OCI-M2 (cell line): ENCODE data around the gene LPCAT3.
"Not testable (repeated sequence)": the region's sequence is repeated elsewhere in the genome, so short reads cannot be mapped to it uniquely, and the experiment has no call there.

Source experiments
- DNase-seq: peaks from one replicate; lab custom pipeline; 2025; ENCODE audit not compliant: unreplicated experiment; lab: John Stamatoyannopoulos, UW

The LPCAT3 gene

DNA sequence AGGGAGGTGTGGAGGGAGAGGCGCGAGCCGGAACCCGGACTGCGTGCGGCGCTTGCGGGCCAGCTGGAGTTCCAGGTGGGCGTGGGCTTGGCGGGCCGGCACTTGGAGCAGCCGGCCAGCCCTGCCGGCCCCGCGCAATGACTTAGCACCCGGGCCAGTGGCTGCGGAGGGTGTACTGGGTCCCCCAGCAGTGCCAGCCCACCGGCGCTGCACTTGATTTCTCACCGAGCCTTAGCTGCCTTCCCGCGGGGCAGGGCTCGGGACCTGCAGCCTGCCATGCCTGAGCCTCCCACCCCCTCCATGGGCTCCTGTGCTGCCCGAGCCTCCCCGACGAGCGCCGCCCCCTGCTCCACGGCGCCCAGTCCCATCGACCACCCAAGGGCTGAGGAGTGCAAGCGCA lies 19.1 kb upstream of the LPCAT3 start:
- not testable (repeated sequence) for DNase-seq

DNA sequence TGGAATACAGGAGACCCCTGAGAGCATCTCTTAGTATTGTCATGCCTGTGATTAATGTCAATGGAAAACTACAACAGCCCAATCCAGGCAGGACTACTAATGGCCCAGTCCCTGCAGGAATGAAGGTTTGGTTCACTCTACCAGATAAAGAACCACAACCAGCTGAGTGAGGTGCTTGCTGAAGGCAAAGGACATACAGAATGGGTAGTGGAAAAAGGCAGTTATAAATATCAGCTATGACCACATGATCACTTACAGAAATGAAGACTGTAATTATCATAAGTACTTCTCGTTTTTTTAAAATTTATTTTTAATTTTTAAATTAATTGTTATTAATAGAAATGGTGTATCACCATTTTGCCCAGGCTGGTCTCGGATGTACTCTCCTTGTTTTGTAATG lies 17.2 kb upstream of the LPCAT3 start:
- no peak for DNase-seq

DNA sequence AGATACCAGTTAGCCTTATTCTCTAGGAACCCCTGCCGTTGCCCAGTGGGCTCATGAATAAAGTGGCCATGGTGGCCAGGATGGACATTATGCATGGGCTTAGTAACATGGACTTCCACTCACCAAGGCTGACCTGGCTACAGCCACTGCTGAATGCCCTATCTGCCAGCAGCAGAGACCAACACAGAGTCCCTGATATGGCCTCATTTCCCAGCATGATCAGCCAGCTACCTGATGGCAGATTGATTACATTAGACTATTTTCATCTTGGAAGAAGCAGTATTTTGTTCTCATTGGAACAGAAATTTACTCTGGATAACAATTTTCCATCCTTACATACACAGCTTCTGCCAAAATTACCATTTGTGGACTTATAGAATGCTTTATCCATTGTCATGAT lies 16.2 kb upstream of the LPCAT3 start:
- no peak for DNase-seq

DNA sequence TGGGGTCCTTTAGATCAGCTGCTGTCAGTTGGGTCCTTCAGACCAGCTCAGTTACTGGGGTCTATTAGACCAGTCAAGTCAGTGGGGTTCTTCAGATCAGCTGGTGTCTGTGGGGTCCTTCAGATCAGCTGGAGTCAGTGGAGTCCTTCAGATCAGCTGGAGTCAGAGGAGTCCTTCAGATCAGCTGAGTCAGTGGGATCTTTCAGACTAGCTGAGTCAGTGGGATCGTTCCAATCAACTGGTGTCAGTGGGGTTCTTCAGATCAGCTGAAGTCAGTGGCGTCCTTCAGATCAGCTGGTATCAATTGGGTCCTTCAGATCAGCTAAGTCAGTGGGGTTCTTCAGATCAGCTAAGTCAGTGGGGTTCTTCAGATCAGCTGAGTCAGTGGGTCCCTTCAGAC lies 14.7 kb upstream of the LPCAT3 start:
- DNase-seq, result no peak

DNA sequence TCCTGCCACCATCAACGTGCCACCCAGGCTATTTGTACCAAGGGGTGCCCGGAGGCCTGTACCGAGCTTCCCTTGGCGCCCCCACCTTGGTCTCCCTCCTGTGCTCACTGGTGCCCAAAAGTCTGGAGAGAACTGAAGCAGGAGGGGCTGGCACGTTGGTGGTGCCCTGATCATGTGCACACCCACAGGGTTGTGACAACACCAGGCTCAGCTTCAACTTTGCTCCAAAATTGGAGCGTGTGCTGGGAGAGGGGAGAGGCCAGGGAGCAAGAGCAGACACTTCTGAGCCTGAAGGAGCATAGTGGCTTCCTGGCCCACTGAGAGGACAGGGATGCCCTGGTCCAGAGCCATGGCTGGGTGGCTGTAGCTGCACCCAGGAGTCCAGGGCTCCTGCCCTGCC lies 13.0 kb upstream of the LPCAT3 start:
- no peak for DNase-seq

DNA sequence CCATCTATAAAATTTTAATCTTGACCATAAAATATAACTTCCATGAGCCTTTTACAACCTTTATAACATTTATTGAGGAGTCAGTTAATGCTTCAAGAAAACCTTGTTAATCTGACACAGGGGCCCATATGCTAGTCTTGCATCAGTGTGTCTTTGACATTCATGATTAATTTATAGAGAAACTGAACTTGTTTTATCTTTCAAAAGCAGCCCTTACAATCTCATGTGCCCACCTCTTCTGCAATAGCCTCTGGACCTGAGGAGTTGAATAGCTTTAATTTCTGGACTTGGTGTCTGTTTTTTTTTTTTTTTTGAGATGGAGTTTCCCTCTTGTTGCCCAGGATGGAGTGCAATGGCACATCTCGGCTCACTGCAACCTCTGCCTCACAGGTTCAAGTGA lies 8.6 kb upstream of the LPCAT3 start:
- no peak for DNase-seq

DNA sequence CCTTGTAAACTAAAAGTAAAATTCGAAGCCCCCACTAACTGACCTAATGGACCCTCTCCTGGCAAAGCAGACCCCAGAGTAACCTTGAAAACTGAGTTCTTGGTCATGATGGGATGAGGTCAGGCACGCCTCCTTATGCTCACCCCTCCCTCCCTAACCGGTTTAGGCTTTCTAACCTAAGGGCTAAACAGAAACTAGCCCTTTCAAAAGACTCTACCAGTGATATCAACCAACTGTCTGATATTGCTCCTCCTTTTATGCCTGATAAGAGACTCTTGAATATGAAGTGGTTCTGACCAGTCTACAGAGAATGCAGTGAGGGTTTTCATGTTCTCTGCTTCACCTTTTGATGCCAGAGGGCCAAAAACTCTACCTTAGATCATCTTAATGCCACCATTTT lies 4.8 kb upstream of the LPCAT3 start:
- DNase-seq, result no peak

DNA sequence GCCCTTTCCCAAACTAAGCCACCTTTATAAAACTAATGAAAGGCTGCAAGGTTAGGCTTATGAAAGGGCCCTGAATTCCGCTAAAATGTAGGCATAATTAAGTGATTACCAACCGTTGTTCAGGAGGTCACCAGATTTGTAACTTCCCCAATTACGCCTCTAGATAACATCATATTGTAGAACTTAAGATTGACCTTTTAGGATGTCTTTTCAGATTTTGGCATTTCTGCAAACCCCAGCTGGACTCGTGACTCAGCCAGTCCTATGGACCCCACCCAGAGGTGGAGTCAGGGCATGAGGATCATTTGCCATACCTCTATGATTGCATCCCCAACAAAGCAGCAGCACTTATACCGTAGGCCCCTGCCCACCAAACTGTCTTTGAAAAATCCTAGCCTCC lies 3.7 kb upstream of the LPCAT3 start:
- DNase-seq, result no peak

DNA sequence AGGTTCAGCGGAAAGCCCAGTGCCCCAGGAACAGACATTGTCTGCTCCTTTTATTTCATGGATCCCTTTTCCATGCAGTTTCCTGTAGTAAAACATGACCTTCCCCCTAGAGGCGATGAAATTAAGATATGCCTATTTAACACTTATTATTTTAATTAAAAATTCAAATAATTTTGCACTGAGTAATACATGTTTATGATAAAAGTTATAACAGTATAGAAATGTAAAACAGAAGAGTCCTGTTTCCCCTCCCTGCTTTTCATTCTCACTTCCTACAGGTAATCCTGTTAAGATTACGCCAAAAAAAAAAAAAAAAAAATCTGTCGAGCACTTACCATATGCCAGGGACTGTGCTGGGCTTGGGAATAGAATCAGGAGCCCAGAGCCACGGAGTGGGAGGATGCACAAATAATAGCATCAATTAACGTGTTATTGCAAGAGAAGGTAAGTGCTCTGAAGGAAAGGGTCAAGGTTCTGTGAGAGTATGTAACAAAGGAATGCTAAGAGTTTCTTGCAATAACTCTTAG lies 830 bp upstream of the LPCAT3 start:
- no peak for DNase-seq

DNA sequence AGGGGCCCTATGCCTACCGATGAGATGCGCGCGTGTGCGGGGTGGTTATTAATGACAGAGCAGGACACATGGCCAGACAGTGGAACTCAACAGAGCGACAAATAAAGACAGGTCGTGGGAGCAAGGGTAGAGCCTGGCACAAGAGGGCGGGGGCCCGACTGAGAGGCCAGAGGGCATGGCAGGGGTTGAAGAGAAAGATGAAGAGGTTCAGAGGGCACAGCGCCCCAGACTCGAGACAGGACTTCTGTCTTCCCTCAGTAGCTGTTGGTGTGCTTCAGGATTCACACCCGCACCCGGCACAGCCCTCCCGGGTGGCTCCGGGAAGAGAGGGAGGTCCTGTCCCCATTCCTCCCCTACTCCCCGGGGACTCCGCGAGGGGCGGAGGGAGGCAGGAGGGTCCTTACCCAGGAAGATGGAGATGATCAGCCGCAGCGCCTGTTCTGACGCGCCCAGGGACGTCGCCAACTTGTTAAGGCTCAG lies 366 bp downstream of the LPCAT3 start:
- no peak for DNase-seq

DNA sequence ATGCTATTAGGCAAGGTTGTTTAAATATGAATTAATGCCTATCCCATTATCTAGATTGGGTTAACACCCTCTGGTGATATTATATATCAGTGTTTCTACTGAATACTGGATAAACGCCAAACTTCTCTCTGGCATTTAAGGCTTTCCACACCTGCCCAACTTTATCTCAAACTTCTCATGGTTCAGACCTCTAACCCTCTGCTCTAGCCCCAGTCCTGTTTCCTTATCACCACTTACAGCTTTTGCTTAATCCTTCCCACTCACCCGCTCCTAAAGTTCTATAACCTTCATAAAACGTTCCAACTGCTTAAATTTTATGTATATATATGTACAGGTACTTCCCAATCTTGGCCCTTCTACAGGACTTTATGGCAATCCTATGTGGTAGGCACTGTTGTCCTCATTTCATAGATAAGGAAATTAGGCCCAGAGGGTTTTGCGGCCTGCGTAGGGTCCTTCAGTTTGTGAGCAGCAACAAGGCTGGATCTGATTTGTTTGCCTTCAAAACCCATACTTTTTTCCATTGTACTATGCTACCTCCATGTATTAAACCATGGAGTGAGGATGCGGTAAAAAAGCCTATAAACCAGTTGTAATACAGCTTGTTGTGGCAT lies 1.2 kb downstream of the LPCAT3 start:
- no peak for DNase-seq

DNA sequence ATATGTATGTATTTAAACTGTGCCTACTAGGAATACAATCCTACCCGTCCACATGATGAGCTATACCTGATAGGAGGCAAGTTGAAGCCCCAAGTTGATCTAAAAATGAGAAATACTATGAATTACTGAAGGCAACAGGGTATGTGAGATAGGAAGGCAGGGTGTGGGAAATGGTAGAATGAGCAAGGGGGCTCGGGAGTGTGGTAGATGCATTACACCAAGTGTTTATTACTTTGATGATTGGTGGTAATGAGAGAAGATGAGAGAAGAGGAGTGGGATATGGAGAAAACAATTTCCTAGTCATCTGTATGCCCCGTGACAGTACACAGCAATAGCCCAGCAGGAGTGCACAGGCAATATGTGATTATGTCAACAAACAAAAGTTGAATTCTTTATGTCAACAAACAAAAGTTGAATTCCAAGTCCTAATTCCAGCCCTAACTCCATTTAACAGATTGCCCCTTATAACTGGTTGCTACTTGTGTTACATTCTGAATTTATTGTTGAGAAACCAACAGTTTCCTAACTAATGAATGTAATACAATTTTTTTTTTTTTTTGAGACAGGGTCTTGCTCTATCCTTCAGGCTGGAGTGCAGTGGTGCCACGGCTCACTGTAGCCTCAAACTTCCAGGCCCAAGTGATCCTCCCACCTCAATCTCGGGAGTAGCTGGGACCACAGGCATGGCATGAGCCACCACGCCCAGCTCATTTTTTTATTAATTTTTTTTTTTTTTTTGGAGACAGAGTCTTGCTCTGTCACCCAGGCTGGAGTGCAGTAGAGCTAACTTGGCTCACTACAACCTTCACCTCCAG lies 2.5 kb downstream of the LPCAT3 start:
- DNase-seq, result no peak

DNA sequence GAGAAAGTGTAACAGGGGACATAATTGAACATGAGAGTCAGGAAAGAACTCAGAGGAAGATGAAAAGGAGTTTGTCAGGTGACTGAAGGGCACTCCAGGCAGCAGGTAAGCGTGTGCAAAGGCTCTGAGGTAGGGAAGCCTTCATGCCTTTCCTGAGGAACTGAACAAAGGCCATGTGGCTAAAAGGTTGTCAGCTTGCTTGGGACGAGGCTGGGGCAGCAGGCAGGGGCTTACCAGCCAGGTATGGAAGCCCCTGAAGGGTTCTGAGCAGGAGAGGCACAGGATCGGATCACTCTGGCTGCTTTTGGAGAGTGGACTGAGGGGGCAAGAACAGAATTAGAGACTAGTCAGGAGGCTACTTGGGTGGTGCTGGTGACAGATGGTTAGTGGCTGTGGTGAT lies 5.2 kb downstream of the LPCAT3 start:
- no peak for DNase-seq

DNA sequence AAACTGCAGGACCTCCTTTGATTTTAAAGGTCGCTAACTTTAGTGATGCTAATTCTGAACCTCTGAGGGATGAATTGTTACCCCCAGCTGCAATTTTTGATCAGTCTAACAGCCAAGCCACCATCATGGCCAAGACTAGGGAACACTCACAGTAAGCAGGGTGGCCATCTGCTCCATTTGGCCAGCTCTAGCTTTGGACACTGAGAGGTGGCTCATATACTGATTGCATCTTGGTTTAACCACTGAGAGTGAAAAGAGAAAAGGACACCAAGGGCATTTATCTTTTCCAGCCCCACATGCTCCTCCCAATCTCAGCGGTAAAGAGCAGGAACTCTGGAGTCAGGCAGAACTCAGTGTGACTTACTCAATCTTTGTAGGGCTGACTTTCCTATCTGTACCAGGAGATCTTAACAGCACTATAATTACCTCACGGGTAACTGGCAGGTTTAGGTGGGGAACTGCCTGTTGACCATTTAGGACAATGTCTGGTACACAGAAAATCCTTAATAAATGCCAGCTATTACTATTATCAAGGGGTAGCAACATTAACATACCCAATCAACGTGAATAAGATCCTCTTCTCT lies 6.2 kb downstream of the LPCAT3 start:
- no peak for DNase-seq

DNA sequence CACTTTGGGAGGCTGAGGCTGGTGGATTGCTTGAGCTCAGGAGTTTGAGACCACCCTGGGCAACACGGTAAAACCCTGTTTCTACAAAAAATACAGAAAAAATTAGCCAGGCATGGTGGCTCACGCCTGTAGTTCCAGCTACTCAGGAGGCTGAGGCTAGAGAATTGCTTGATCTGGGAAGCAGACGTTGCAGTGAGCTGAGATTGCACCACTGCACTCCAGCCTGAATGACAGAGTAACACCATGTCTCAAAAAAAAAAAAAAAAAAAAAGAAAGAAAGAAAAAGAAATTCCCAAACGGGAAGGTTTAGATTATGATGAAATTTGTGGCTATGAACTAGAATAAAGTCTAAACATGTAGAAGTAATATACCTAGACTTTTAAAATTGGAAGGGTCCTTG lies 6.9 kb downstream of the LPCAT3 start:
- DNase-seq, result not testable (repeated sequence)

DNA sequence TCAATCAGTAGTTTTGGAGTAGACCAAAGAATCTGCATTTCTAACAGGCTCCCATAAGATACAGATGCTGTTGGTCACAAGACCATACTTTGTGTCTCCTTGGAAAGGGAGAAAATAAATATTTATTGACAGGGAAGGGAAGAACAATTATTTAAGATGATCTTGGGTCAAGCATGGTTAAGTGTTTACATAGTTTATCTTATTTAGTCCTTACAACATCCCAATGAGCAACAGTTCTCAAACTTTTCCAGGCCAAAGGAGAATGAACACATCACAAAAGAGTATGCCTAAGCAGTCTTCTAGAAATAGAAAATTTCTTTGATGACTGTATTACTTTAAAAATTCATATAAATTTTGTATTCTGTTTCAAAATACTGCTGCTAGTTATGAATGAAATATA lies 8.8 kb downstream of the LPCAT3 start:
- DNase-seq, result no peak

DNA sequence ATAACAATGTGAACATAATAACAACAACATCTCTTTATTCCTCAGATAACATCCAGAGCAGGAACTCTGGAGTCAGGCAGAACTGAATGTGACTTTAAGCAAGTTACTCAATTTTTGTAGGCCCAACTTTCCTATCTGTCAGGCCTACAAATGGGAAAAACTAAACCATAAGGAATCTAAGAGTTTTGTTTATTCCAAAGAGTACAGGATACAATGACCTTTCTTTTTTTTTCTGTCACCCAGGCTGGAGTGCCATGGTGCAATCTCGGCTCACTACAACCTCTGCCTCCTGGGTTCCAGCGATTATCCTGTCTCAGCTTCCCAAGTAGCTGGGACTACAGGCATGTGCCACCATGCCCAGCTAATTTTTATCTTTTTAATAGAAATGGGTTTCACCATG lies 9.4 kb downstream of the LPCAT3 start:
- DNase-seq, result no peak

DNA sequence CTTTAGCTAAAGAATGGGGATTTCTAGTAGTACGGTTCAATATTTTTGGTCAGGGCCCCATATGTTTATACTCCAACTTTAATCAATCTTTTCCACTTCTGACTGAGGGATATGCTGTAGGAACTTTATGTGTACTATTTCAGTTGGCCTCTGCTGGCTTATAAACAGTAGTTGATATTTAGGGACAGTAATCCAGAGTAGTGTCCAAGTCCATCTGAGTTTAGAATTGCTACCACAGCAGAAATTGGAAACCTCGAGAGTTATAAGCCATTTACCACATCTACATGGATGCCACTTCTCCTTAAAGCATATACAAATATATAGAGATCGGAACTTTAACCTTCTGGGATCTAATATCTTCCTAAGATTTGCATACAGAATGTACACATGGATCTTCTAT lies 11.6 kb downstream of the LPCAT3 start:
- DNase-seq, result no peak

DNA sequence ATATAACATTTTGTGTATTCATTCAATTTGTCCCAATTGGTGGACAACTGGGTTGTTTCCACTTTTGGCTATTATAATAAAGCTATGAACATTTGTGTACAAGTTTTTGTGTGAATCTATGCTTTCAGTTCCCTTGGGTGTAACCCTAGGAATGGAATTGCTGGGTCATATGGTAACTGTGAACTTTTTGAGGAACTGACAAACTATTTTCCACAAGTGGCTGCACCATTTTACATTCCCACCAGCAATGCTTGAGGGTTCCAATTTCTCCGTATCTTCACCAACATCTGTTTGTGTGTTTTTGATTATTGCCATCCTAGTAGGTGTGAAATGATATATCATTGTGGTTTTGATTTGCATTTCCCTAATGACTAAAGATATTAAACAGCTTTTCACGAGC lies 13.0 kb downstream of the LPCAT3 start:
- no peak for DNase-seq

DNA sequence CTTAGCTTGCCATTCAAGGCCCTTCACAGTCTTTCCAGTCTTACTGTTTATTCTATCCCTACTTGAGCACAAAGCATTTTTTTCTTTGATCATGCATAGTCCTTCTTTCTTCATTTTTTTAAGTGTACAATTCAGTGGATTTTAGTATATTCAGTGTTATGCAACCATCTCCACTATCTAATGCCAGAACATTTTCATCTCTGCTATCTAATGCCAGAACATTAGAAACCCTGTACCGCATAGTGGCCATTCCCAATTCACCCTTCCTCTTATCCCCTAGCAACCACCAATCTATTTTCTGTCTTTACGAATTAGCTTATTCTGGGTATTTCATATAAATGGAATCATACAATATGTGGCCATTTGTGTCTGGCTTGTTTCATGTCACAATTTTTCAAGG lies 13.4 kb downstream of the LPCAT3 start:
- DNase-seq, result no peak

DNA sequence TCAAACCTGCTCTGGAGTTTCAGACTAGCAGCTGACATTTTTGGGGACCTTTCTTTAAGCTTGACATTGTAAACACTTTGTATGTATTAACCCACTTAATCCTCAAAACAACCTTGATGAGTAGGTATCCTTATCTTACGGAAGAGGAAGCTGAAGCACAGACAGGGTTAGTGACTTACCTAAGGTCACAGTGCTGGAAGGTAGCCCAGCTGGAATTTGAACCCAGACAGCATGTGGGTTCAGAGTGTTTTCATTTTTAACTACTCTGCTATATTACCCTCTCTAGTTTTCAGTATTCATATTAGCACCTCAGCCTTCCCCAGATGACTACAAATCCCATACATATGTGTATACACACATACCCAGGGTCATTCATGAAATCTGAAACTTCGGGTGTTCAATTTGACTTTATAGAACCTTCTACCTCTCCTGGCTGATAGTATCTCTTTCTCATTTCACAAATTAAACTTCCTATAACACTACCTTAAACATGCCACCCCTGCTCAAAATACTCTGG lies 13.9 kb downstream of the LPCAT3 start:
- DNase-seq, result no peak
